AG09319 (cell line): ENCODE measurements around the gene WDR90.

Experiments
- DNase-seq: peaks from one replicate; pipeline ENCODE4 v3.0.0-alpha.2; 2010; ENCODE audit warnings: low read depth; ENCODE audit errors: extremely low read depth
- CTCF ChIP-seq: IDR thresholded peaks from 2 replicates; pipeline ENCODE4 v1.5.1; 2011; ENCODE audit warnings: low read depth, mild to moderate bottlenecking, inconsistent platforms, low read length, moderate library complexity

The WDR90 gene

DNA sequence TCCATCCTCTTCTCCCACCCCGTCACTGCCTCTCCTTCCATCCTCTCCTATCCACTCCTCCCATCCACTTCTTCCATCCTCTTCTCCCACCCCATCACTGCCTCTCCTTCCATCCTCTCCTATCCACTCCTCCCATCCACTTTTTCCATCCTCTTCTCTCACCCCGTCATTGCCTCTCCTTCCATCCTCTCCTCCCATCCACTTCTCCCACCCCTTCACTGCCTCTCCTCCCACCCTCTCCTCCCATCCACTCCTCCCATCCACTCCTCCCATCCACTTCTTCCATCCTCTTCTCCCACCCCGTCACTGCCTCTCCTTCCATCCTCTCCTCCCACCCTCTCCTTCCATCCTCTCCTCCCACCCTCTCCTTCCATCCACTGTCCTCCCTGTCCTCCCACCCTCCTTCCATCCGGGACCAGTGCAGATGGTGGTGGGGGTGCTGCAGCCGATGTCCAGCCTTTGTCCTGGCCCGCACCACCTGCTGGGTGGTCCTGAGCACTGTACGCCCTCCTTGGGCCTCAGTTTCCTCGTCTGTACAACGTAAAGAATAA, 17.3 kb upstream of the WDR90 start:
- TF ChIP-seq CTCF = no peak
- no peak for DNase-seq

GRCh38 chr16:632486-633335, 16.5 kb upstream of the WDR90 start:
- TF ChIP-seq CTCF = no peak
- no peak for DNase-seq

DNA sequence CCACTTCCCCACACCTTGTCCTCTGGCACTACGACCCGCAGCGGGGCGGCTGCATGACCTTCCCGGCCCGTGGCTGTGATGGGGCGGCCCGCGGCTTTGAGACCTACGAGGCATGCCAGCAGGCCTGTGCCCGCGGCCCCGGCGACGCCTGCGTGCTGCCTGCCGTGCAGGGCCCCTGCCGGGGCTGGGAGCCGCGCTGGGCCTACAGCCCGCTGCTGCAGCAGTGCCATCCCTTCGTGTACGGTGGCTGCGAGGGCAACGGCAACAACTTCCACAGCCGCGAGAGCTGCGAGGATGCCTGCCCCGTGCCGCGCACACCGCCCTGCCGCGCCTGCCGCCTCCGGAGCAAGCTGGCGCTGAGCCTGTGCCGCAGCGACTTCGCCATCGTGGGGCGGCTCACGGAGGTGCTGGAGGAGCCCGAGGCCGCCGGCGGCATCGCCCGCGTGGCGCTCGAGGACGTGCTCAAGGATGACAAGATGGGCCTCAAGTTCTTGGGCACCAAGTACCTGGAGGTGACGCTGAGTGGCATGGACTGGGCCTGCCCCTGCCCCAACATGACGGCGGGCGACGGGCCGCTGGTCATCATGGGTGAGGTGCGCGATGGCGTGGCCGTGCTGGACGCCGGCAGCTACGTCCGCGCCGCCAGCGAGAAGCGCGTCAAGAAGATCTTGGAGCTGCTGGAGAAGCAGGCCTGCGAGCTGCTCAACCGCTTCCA, 15.7 kb upstream of the WDR90 start:
- no peak for TF ChIP-seq CTCF
- no peak for DNase-seq

DNA sequence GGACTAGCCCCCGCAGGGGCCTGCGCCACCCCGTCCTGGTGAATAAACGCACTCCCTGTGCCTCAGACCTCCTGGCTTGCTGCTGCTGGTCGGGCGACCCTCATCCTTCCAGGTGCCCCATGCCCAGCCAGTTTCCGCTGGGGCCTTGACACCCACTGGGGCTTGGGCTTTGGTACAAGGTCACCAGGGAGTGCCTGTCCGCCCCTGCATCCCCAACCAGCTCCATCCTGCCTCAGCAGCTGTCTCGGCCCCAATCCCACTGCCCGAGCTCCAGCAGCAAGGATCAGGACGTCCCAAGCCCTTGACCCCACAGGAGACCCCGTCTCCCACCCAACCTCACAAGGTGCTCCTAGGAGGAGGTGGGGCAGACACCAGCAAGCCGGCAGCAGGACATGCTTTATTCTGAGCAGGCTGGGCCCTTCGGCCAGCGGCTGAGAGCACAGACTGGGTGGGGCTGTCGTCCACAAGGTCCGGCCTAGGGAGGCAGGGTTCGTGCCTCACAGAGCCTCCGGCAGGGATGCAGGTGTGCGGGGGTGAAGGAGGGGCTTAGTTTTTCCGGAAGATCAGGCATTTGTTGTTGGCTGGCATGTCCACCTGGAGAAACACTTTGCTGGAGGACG, 15.0 kb upstream of the WDR90 start:
- no peak for TF ChIP-seq CTCF
- DNase-seq = no peak

DNA sequence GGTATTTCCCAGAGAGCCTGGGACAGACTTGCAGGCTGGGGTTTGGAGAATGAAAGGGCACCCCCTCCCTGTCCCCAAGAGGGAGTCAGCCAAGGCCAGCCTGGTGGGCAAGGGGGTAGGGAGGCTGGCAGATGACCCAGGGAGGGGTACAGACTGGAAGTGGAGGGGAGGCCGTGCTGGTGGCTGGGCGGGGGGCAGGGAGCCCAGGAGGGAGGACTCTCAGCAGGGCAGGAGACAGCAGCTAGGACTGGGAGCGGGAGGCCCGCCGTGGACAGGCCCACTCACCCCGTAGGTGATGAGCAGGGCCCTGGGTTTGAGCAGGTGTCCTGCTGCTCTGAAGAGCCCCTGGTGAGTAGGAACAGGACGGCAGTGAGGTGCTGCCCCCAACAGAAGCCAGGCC, 14.2 kb upstream of the WDR90 start:
- no peak for TF ChIP-seq CTCF

DNA sequence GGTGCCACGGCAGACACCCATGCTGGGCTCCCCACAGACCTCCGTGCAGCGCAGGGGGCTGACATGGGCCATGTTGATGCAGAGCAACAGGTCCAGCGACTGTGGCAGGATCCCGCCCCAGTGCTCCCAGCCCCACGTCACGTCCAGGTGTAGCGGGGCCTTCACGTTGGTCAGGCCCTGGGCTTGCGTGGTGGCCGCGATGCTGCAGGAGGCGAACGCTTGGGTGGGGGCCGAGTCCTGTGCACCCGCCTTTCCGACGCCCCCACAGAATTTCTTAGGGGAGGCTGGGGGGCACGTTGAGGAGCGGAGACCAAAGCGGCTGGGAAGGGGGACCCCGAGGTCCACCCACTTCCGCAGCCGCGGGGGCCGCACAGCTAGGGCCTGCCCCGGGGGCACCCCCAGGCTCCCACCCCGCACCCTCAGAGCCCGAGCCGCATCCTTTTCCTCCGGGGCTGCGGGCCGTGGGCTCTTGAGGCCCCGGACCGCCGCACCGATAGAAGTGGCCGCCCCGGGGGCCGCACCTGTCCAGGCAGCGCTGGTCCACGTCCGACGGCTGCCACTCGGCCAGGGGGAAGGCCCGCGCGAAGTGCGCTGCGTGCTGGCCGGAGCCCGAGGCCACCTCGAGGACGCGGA, 13.5 kb upstream of the WDR90 start:
- no peak for DNase-seq
- TF ChIP-seq CTCF = no peak

More for the DNA sequence above, 14.2 kb upstream of the WDR90 start:
- DNase-seq = no peak
